GM21528 (cell line): Measurements from ENCODE around the gene NUMBL.

ENCODE experiments used
- ATAC-seq: cut with Tn5 transposase; IDR thresholded peaks from one replicate; pipeline ENCODE4 v1.9.1; 2021; ENCODE audit warnings: mild to moderate bottlenecking, moderate library complexity; ENCODE audit not compliant: unreplicated experiment, low FRiP score

Gene NUMBL

GRCh38 chr19:40716482-40717324 lies 26.3 kb upstream of the NUMBL start, which contains the start of the genes COQ8B and ITPKC:
COQ8B (minus strand) TSS chr19:40716886; CDS start chr19:40714632, 2,254 bp downstream.
ITPKC (plus strand) TSS chr19:40717112; CDS start chr19:40717136, 24 bp downstream.
- peak; percentile 72 for ATAC-seq

- no peak for ATAC-seq
Measured at GRCh38 chr19:40716031-40716481, 25.6 kb upstream of the NUMBL start.

DNA sequence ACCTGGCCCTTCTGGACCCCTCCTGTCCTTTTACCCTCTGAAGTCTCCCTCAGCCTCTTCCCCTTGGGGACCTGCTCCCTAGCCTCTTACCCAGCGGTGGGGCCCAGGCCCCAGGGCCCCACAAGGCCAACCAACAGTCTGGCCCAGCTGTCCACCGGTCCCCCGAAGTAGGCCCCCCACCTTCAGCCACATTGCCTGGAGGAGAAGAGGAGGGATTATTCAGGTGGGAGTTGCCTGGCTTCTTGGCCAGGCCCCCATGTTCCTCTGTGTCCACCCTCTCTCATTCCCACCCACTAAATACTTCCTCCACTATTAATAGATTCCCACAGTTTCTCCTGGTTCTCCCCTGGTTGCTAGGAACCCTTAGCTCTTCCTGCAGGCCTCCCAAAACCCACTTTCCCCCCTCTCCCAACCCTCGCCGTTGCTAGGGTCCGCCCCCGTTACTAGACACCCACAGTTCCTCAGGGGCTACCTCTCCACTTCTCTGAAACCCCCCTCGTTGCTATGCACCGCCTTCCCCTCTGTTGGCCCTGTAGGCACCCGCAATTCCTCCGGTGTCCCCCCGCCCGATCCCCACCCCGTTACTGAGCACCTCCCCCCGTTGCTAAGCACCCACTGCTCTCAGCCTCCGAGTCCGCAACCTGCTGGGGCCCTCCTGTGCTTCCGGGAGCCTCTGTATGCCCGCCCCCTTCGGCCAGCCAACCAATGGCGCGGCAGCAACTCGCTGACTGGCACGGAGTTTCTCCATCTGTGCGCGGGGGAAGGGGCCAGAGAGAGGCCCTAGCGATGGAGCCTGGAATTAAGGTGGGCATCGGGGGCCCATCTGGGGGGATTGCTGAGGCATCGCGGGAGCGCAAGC lies 24.2 kb upstream of the NUMBL start:
- peak; percentile 37 for ATAC-seq

GRCh38 chr19:40713939-40714338 lies 23.5 kb upstream of the NUMBL start:
- ATAC-seq = no peak

GRCh38 chr19:40709817-40710216 lies 19.4 kb upstream of the NUMBL start:
- ATAC-seq = no peak

GRCh38 chr19:40707615-40708014 lies 17.2 kb upstream of the NUMBL start:
- ATAC-seq = no peak

GRCh38 chr19:40705950-40706619 lies 15.6 kb upstream of the NUMBL start:
- ATAC-seq = no peak

GRCh38 chr19:40705362-40705651 lies 14.9 kb upstream of the NUMBL start:
- no peak for ATAC-seq

DNA sequence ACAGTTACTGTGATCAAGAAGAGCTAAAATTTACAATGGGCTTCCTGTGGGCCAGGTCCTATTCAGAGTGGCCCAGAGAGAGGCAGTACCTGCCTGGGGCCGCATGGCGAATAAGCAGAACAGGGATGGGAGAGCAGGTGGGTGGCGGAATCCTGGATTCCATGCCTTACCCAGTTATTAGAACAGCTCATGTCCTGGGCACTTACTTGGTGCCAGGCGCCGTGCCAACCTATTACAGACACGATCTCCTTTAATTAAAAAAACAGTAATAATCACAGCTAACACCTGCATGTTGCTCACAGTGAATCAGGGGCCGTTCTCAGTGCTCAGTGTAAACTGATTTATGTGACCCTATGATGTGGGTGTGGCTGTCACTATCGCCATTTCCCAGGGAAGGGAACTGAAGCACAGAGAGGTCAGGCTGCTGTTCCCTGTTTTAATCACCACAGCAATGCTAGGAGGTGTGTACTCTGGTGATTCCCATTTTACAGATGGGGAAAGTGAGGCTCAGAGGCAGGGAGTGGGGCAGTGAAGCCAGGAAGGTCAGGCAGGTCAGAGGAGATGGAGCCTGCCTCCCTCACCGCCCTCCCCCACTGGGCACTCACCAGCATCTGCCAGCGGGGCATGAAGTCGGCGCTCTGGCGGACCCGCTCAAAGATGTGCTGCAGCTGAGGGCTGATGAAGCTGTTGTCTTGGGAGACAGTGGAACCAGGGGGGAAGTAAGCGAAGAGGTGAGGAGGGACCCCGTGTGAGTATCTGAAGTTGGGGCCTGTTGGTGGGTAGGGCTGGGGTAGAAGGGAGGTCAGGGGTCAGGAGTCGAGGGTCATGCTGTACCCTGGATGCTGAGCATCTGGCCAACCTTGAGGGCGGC lies 14.3 kb upstream of the NUMBL start:
- no peak for ATAC-seq

DNA sequence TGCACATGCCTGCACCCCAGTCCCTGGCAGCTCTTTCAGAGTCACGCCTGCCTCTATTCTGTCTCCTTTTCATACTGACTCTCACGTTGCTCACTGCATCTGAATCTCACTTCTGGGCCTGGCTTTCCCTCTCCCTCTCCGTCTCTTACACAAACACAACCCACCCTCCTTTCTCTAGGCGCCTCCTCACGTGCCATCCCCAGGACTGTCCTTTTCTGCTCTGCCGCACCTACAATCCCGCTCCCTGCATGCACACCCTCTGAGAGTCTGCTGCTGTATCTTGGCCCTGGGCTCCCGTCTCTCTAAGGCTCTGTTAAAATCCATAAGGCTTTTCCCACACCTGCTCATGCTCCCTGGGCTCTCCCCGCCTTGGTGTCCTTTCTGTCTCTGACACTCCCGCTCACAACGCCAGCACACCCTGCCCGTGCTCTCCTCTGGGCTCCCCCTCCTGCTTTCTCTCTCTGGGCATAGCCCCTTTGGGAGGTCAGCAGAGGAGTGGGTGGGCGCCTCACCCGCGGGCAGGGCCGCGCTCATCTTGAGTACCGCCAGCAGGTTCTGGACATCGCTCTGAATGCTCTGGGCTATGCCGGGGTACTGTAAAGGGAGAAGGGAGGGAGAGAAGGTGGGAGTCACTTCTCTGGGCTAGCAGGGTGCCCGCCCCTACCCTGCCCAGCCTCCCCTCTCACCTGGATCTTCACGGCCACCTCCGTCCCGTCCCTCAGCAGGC lies 12.7 kb upstream of the NUMBL start:
- ATAC-seq = no peak

DNA sequence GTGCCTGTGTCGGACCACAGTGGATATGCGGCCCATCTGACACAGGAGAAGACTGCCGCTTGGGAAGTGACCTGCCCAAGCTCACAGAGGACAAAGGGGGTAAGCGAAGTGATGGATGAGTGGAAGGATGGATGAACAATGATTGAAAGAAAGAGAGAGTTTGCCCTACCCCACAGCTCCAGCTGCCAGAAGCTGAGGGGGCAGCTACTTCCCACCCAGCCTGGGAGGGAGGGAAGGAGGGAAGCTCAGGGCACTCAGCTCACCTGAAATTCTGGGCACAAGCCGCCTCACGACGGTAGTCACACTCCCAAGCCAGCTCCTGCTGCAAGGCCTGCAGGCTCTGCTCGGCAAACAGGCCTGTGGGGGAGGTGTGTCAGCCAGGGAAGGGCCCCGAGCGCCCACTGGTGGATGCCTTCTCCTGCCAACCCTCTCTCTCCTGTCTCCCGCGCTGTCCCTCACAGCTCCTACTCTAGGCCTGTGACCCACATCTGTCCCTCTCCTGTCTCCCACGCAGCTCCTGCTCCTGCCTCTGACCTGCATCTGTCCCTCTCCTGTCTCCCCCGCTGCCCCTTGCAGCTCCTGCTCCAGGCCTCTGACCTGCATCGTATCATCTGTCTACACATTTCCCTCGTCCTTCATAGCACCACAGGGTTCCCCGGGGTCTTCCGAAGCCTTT lies 12.0 kb upstream of the NUMBL start:
- ATAC-seq = no peak

- ATAC-seq = no peak
Measured at GRCh38 chr19:40701758-40702157, 11.3 kb upstream of the NUMBL start.

DNA sequence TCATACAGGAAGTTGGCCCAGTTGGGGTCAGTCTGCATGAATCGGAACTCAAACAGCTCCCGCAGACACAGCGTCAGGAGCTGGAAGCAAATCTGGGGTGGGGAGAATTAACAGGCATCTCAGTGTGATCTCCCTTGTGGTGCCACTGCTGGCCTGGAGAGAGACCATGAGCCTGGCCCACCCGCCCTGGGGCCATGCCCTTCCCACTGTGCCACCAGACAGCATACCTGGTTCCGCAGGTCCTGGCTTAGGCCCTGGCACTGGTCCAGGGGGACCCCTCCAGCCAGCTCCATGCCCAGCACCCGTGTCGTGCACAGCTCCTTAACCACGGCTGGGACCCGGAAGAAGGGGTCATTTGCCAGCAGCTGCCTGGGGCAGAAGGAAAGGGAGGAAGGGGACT lies 9.6 kb upstream of the NUMBL start:
- no peak for ATAC-seq

- ATAC-seq = no peak
Measured at GRCh38 chr19:40697007-40697406, 6.6 kb upstream of the NUMBL start.

- no peak for ATAC-seq
Measured at GRCh38 chr19:40695881-40696280, 5.4 kb upstream of the NUMBL start.

DNA sequence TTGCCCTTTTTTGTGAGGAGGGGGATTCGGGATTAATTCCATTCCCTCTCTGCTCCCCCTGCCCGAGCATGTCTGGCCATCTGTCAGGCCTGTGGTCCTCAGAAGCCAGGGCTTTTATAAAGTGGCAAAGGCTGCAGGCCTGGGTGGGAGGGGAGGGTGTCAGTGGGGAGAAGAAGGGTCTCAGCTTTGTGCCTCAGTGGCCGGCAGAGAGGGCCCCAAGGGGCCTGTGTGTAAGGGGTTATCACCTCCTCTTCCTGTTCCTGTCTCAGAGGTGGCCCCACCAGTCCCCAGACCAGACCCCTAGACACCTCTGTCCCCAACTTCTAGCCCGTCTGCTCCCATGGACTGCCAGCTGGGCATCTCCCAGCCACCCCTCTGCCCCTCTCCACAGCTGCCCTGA lies 3.4 kb upstream of the NUMBL start:
- no peak for ATAC-seq

- ATAC-seq = no peak
Measured at GRCh38 chr19:40693150-40693788, 2.8 kb upstream of the NUMBL start.

- ATAC-seq = no peak
Measured at GRCh38 chr19:40692212-40692551, 1.7 kb upstream of the NUMBL start.
